ENCODE data around the gene FIBIN. TPM values are rescaled to one million over a fixed set of nuclear protein-coding genes. Genes with fewer than 3 reads are reported as not detected.

Gene FIBIN
- total and polyA plus RNA-seq, 2 donors (not counting 3 experiments of a cell fraction or from before 2014, with no cell fraction given): not detected

- Histone ChIP-seq H3K4me3 (replicated peaks in 1 of 3; ENCODE audit: insufficient read depth in 1 of 3, low read depth in 1 of 3, low read length in 3 of 3) (no peak overlapping the region), H3K9ac (replicated peaks; ENCODE audit: extremely low read depth, insufficient read depth, low read length) (no peak overlapping the region), H2AFZ (ENCODE audit: low read depth, low read length) (no peak overlapping the region), H3K9me1 (replicated peaks; ENCODE audit: control insufficient read depth, extremely low read depth, insufficient read depth, low read length) (no peaks in the 10 kb centered on the region), H3K4me1 (ENCODE audit: control insufficient read depth, extremely low read depth, insufficient read depth, low read length) (no peaks in the 10 kb centered on the region), H3K27me3 (ENCODE audit: control insufficient read depth in 2 of 2, insufficient read depth in 2 of 2, low read length in 2 of 2) (no peaks in the 10 kb centered on the region), H4K20me1 (replicated peaks; ENCODE audit: control insufficient read depth, extremely low read depth, insufficient read depth, low read length) (no peaks in the 10 kb centered on the region), H3K79me2 (ENCODE audit: control insufficient read depth, insufficient read depth, low read length) (no peaks in the 10 kb centered on the region), H3K27ac (ENCODE audit: insufficient read depth, low read depth, low read length) (no peak overlapping the region), H3K4me2 (ENCODE audit: insufficient read depth, low read length) (no peak overlapping the region), H3K36me3 (ENCODE audit: control insufficient read depth in 2 of 2, extremely low read depth in 1 of 2, insufficient read depth in 2 of 2, low read length in 2 of 2) (no peaks in the 10 kb centered on the region), H3K9me3 (replicated peaks; ENCODE audit: control insufficient read depth, insufficient read depth, low read length) (no peaks in the 10 kb centered on the region)
- ChIA-PET POLR2A (no interaction called here), CTCF (no interaction called here)
- FAIRE-seq (no peak), DNase-seq (ENCODE audit: low read depth, low spot score) (no peak)
- no TSS peak for BruUV-seq (replicated peaks)
- TF ChIP-seq CTCF (IDR thresholded peaks at IDR 0.05; ENCODE audit: extremely low read depth in 1 of 2, insufficient read depth in 1 of 2, low read depth in 1 of 2, low read length in 2 of 2) (no peak), POLR2A (IDR thresholded peaks at IDR 0.05; ENCODE audit: low read depth, low read length) (no peak)
- TF ChIP-seq, protein P1, sequence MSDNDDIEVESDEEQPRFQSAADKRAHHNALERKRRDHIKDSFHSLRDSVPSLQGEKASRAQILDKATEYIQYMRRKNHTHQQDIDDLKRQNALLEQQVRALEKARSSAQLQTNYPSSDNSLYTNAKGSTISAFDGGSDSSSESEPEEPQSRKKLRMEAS (IDR thresholded peaks at IDR 0.05; ENCODE audit: insufficient read depth, insufficient read length): no peak
- intact Hi-C loops (cut with micrococcal nuclease): no loop called here
- dilution Hi-C loops (cut with MboI; ENCODE audit: extremely low pct_ligation_motif_present, low sequenced_read_pairs): no loop called here
Observed at GRCh38 chr11:26963764-26964163, 30.1 kb upstream of the FIBIN start.

DNA sequence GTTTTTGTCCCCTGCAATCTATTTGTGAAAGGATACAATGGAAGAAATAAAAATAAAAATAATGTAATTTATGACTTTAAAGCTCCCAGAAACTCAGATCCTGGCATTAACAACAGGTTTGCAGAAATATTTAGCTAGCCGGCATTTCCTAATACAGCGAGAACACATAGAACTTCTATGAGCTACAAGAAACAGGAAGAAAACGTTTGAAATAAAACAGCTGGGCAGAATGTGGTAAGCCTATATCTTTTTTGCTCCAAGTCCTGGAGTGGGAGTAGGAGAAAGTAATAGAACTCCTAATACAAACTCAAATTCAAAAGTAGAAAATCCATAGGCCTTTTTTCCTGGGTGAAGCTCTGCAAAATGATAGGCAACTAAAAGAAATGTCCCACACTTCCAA is 29.6 kb upstream of the FIBIN start:
- Histone ChIP-seq H2AFZ (ENCODE audit: low read depth, low read length) (no peak overlapping the region), H3K9me3 (replicated peaks; ENCODE audit: control insufficient read depth, insufficient read depth, low read length) (no peaks in the 10 kb centered on the region), H3K4me3 (replicated peaks in 1 of 3; ENCODE audit: insufficient read depth in 1 of 3, low read depth in 1 of 3, low read length in 3 of 3) (no peak overlapping the region), H3K9me1 (replicated peaks; ENCODE audit: control insufficient read depth, extremely low read depth, insufficient read depth, low read length) (no peaks in the 10 kb centered on the region), H3K9ac (replicated peaks; ENCODE audit: extremely low read depth, insufficient read depth, low read length) (no peak overlapping the region), H3K27ac (ENCODE audit: insufficient read depth, low read depth, low read length) (no peak overlapping the region), H3K4me2 (ENCODE audit: insufficient read depth, low read length) (no peak overlapping the region), H3K79me2 (ENCODE audit: control insufficient read depth, insufficient read depth, low read length) (no peaks in the 10 kb centered on the region), H4K20me1 (replicated peaks; ENCODE audit: control insufficient read depth, extremely low read depth, insufficient read depth, low read length) (no peaks in the 10 kb centered on the region), H3K36me3 (ENCODE audit: control insufficient read depth in 2 of 2, extremely low read depth in 1 of 2, insufficient read depth in 2 of 2, low read length in 2 of 2) (no peaks in the 10 kb centered on the region), H3K4me1 (ENCODE audit: control insufficient read depth, extremely low read depth, insufficient read depth, low read length) (no peaks in the 10 kb centered on the region), H3K27me3 (ENCODE audit: control insufficient read depth in 2 of 2, insufficient read depth in 2 of 2, low read length in 2 of 2) (no peaks in the 10 kb centered on the region)
- intact Hi-C loops (cut with micrococcal nuclease): no loop called here
- no peak for FAIRE-seq
- dilution Hi-C loops (cut with MboI; ENCODE audit: extremely low pct_ligation_motif_present, low sequenced_read_pairs): no loop called here
- ChIA-PET POLR2A (no interaction called here), CTCF (no interaction called here)
- no peak for DNase-seq (ENCODE audit: low read depth, low spot score)
- BruUV-seq (replicated peaks): no TSS peak
- TF ChIP-seq FOS (IDR thresholded peaks at IDR 0.05; ENCODE audit: borderline replicate concordance, insufficient read depth, low read length) (no peak), POLR2A (IDR thresholded peaks at IDR 0.05; ENCODE audit: low read depth, low read length) (no peak), GATA2 (IDR thresholded peaks at IDR 0.05; ENCODE audit: insufficient read depth, insufficient read length, low read depth, low read length) (no peak), MYC (IDR thresholded peaks at IDR 0.05; ENCODE audit: low read depth, low read length) (no peak), EZH2 (IDR thresholded peaks at IDR 0.05; ENCODE audit: borderline replicate concordance, low read depth, low read length, severe bottlenecking) (no peak), JUN (IDR thresholded peaks at IDR 0.05; ENCODE audit: borderline replicate concordance, insufficient read depth, insufficient read length, low read depth) (no peak), CTCF (IDR thresholded peaks at IDR 0.05; ENCODE audit: extremely low read depth in 1 of 2, insufficient read depth in 1 of 2, low read depth in 1 of 2, low read length in 2 of 2) (no peak), POLR2AphosphoS5 (IDR thresholded peaks at IDR 0.05; ENCODE audit: insufficient read depth, low read depth, low read length) (no peak)
- TF ChIP-seq, protein P1 (IDR thresholded peaks at IDR 0.05; ENCODE audit: insufficient read depth, insufficient read length): no peak

All from endothelial cell of umbilical vein (primary cell).